Measurements from ENCODE around the gene LRRC3C.

Gene LRRC3C

DNA sequence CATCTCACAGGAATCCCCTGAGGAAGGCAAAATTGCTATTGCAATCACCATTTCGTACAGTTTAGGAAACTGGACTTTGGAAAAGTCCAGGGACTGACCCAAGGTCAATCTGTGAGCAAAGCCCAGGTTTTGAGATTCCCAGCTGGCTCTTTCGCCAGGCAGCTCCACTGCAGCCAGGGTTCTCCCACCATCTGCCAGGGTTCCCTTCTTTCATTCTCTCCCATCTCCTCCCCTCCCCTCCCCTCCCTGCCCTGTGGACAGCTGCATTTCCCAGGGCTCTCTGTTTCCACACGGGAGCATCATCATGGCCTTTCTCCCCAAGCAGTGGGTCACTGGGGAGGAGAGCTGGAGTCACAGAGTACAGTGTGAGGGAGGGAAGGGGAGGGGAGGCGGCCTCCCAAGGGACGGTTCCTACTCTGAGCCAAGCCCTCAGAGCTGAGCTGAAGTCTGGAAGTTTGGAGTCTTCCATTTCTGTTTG, 23.4 kb downstream of the LRRC3C start:
- peak; percentile 43 for DNase-seq

DNA sequence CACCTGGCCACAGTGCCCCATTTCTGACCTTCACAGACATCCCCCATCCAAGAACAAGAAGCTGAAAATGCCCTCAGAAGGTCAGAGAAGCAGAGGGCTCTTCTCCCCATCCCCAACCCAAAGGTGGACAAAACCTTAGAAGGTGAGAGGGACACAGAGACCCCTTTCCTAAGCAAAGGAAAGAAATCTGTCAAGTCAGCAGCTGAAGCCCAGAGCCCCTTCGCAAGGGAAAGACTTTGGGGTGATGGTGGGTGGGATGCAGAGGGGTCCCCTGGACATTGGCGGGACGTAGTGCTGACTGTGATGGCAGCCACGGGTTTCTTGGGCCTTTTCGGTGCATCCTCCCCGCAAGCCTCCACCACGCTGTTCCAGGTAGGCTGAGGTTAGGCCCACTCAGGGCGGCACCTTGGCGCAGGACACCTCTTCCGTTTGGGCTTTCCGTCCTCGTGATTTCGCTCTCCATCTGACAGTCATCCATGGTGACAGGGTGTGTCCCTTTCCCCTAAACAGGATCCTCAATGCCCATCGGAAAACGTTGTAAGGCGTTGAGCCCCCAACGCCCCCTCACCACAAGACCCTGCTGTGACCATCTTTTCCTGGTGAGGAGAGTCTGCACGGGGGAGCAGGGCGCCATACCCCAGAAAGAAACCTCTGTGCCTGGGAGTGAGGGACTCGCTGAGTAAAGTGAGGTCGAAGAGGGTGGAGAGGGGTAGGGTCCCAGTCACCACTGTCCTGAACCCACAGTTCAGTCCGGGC, 24.6 kb downstream of the LRRC3C start:
- no peak for DNase-seq

- DNase-seq = peak; percentile 97
These were observed 25.3 kb downstream of the LRRC3C start for GRCh38 chr17:39952680-39953470.

GRCh38 chr17:39953471-39953888, 25.9 kb downstream of the LRRC3C start:
- no peak for DNase-seq

GRCh38 chr17:39954876-39955275, 27.3 kb downstream of the LRRC3C start:
- no peak for DNase-seq

DNA sequence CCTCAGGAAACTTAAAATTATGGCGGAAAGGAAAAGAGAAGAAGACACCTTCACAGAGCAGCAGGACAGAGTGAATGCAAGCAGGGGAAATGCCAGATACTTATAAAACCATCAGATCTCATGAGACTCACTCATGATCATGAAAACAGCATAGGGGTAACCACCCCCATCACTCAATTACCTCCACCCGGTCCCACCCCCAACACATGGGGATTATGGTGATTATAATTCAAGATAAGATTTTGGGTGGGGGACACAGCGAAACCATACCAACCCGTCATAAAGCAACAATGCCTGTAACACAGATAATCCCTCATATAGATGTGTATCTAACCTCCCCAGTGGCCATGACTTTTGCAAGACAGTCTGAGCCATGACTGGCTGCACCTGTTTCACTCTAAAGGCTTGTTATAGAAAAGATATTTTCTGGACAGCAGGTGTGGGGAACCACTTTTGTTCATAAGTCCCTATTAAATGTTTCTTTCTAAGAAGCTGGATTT, 28.2 kb downstream of the LRRC3C start:
- DNase-seq = no peak

GRCh38 chr17:39960524-39961041, 33.1 kb downstream of the LRRC3C start:
- DNase-seq = no peak

DNA sequence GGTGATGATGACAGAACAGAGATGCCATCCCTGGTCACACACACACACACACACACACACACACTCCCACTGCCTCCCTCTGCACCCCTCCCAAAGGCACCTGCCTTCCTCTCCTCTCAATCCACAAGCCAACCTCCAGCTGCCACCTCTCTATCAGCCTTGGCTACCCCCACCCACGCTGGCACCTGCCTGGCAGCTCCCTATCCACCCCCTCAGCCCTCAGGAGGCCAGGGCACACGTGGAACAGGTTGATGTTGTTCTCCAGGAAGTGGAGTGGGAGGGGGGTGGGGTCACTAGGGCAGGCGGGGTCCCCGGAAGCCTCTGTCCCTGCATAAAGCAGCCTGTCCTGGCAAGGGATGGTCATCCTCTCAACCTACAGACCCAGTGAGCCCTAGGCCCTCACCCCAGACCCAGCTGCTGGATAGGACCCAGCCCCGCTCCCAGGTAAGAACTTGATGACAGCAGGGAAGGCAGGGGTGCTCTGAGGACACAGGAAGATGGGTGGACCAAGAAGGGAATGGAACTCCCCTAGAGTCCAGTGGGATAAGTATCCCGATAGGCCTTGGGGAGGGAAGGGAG, 35.2 kb downstream of the LRRC3C start, which contains the start of gene GSDMA:
Gene GSDMA, plus strand, starts transcription at position 363 of the 579 bp plus-strand sequence. CDS start 2,684 bp downstream, outside the sequence.
- DNase-seq = no peak

- DNase-seq = no peak
These were observed 36.3 kb downstream of the LRRC3C start for GRCh38 chr17:39963829-39964228.

GRCh38 chr17:39965017-39965699, 37.6 kb downstream of the LRRC3C start:
- no peak for DNase-seq

- no peak for DNase-seq
These were observed 39.2 kb downstream of the LRRC3C start for GRCh38 chr17:39966771-39967170.

DNA sequence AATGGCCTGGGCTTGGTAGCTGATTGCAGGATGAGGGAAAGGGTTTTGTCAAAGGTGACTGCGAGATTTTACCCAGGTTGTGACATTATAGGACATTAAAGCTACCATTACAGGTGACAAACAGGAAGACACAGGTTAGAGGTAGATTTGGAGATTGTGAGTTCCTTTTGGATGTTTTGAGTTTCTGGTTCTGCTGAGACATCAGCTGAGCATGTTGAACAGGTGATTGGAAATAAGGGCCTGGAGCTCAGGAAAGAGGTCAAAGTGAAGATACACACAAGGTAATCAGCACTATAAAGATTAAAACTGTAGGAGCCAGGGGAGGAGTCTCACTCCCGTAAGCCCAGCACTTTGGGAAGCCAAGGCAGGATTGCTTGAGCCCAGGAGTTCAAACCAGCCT, 41.2 kb downstream of the LRRC3C start:
- no peak for DNase-seq

DNA sequence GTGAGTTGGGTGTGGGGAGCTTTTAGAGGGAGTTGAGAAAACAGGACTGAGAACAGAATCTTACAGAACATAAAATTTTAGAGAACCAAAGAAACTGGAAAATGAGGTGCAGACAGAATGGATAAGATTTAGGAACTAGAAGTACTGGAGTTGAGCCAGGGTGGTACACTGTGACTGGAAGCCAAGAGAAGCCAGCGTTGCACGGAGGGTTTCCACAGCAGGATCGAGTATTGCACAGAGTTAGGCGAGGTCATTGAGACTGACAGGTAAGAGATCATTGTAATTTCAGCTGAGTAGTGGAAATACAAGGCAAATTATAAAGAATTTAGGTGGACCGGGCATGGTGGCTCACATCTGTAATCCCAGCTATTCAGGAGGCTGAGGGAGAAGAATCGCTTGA, 41.8 kb downstream of the LRRC3C start:
- no peak for DNase-seq

- no peak for DNase-seq
These were observed 42.7 kb downstream of the LRRC3C start for GRCh38 chr17:39970157-39970692.

- DNase-seq = no peak
These were observed 43.6 kb downstream of the LRRC3C start for GRCh38 chr17:39971076-39971603.

DNA sequence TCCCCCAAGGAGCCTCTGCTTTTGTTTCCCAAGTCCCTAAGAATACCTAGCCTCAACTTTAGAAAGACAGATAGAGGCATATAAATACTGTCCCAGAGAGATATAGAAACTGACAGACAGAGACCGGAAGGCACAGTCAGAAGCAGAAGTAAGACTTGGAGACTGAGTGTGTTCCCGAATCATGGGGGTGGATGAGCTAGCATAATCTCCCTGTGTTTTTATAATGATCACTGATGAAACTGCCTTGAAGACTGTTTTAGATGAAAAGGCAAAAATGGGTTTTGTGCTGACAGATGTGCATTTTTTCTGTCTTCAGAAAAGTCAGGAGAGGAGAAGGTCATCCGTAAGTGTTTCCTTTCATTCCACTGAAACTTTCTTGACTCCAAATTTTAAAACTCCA, 44.7 kb downstream of the LRRC3C start:
- DNase-seq = no peak

DNA sequence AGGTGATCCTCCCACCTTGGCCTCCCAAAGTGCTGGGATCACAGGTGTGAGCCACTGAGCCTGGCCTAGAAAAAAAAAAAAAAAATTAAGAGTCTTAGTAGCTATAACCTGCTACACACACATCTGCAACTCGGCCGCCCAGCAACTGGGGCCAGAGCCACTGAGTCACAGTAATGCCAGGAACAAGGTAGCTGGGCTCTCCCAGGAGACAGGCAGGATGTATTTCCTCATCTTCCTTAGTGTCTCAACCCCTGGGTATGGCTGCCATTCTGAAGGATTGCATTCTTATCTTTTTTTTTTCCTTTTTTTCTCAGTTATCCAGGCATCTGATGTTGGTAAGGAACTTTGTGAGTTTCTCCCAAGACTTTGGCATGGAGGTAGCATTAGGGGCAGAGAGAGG, 46.0 kb downstream of the LRRC3C start:
- no peak for DNase-seq

- DNase-seq = no peak
These were observed 46.9 kb downstream of the LRRC3C start for GRCh38 chr17:39974433-39974832.

- no peak for DNase-seq
These were observed 48.3 kb downstream of the LRRC3C start for GRCh38 chr17:39975801-39976200.

- no peak for DNase-seq
These were observed 51.6 kb downstream of the LRRC3C start for GRCh38 chr17:39979016-39979670.

DNA sequence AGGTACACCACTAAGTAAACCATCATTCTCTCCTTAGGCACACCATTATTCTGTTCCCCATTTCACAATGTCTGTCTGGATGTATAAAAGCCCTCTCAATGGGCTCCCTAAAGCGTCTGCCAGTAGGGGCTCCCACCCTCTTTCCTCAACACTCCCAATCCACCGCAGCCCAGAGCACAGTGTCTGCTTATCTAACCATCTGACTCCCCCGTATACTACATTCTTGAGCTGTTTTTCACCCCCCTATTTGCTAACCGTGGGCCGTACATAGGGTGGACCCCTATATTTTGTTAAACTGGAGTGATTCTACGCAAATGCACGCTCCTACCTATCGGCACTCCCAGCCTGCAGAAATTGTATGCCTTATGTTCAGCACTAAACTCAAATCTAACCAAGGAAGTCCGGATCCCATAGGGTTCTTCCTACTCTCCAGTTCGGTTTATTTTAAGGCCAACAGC, 52.4 kb downstream of the LRRC3C start:
- DNase-seq = peak; percentile 37
